GM12865 (cell line): ENCODE measurements around the gene LYRM4.

ENCODE experiments used
- DNase-seq: peaks from one replicate; pipeline ENCODE4 v3.0.0; 2010; ENCODE audit warnings: low read depth
- H3K4me3 ChIP-seq: 2 replicates; pipeline ENCODE4 v1.5.1; 2011; ENCODE audit warnings: mild to moderate bottlenecking, low read depth, low read length, control low read depth
- CTCF ChIP-seq: IDR thresholded peaks from 2 replicates; pipeline ENCODE4 v1.5.1; 2011; ENCODE audit warnings: low read length, control low read depth, low read depth, inconsistent platforms; ENCODE audit not compliant: insufficient read depth; ENCODE audit errors: missing control alignments

The LYRM4 gene

DNA sequence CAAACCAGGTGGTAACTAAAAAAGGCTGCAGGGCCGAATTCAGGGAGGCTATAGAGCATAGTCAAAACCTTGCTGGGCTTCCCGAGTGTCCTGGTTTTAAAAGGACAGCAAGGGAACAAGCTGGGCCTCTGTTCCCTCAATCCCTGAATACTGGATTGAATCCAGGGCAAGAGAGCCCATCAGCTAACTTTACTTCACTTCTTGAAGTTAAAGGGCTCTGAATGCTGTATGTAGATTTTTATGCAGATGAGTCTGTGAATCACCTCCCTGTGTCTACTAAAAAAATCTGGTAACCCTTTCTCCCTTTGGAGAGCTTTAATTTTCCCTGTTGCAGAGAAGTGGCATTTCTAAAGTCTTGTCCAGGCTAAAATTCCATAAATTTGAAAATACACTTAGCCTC lies 29.5 kb downstream of the LYRM4 start:
- TF ChIP-seq CTCF, result no peak
- no peak for DNase-seq
- H3K4me3 ChIP-seq, result no peak overlapping the region

GRCh38 chr6:5230081-5230480 lies 30.7 kb downstream of the LYRM4 start:
- no peak overlapping the region for H3K4me3 ChIP-seq
- no peak for DNase-seq
- TF ChIP-seq CTCF, result no peak

GRCh38 chr6:5229356-5229755 lies 31.4 kb downstream of the LYRM4 start:
- DNase-seq, result no peak
- H3K4me3 ChIP-seq, result no peak overlapping the region
- no peak for TF ChIP-seq CTCF

DNA sequence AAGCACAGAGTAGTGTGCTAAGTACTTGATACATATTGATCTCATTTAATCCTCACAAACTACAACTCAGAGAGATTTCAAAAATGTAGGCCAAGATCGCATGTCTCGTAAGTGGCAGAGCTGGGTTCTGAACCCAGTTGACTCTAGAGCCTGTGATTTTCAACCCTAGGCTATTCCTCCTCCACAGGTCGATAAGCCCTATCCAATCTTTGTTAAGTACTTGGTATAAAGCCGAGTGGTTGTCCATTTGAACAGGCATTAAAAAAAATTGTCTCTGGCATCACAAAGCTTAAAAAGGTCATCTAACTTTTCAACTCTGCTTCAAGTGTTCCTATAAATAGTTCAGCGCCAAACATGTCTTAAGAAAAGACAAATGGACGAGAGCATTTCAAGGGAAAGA lies 37.4 kb downstream of the LYRM4 start:
- H3K4me3 ChIP-seq, result no peak overlapping the region
- no peak for DNase-seq
- no peak for TF ChIP-seq CTCF

GRCh38 chr6:5220443-5220842 lies 40.3 kb downstream of the LYRM4 start:
- DNase-seq, result no peak
- TF ChIP-seq CTCF, result no peak
- H3K4me3 ChIP-seq, result no peak overlapping the region

DNA sequence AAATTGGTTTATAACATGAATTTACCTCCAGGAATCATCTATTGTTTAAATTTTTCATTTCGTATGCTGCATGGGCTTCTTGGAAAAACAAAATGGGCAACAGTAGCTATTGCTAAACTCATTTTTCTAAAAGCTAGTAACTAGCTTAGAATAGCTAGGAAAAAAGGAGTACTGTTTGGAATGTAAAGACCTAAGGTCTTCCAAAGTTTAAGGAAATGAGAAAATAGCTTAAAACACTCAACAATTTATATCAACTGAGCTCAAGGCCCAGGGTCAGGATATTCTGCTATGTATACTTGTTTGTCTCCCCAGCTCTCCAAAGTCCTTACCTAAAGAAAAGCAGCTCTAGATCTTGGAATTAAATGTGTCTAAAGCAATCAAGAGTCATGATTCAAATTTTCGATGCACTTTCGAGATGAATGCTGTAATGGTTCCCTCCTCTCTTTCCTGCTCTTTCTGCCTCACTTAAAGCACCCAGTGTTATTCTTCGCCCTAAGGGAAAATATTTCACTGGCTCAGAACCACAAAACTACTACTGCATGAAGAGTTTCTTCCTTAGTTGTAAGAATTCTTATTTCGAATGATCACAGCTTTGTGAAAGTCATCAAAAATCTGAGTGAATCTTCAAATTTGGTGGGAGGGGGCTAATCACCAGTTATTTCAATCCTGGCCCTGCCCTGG lies 41.6 kb downstream of the LYRM4 start:
- H3K4me3 ChIP-seq, result no peak overlapping the region
- no peak for DNase-seq
- TF ChIP-seq CTCF, result no peak

DNA sequence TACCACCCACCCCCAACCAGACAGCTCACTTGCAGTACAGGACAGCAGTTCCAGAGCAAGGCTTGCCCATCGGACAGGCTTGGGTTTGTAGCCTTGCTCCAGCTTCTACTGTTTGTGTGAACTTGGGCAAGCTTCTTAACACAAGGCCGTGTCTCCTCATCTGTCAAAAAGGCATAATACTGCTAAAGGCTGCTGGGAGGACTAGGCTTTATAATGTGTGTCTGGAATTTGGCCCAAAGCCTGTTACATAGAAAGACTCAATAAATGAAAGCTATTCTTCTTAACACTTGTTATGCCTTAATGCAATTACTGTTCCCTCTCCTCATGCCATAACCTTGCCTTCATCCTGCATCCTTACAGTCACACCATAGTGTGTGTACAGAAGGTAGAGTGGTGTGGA lies 43.4 kb downstream of the LYRM4 start:
- H3K4me3 ChIP-seq, result no peak overlapping the region
- DNase-seq, result no peak
- TF ChIP-seq CTCF, result no peak
